IMR-90 (cell line): Measurements from ENCODE around the gene SUGCT.

Source experiments
- CHD1 ChIP-seq: IDR thresholded peaks from 2 replicates; pipeline ENCODE4 v1.6.1; 2012; ENCODE audit warnings: low read depth, low read length, improper control_type of control experiment
- MXI1 ChIP-seq: IDR thresholded peaks from 2 replicates; pipeline ENCODE4 v1.6.1; 2012; ENCODE audit warnings: low read depth, mild to moderate bottlenecking, low read length, moderate library complexity, borderline replicate concordance
- NFE2L2 ChIP-seq: fragments of 150-350 bp; IDR thresholded peaks from 2 replicates; pipeline ENCODE4 v1.6.1; 2016; ENCODE audit warnings: low read depth, mild to moderate bottlenecking, low read length
- POLR2A ChIP-seq: IDR thresholded peaks from 2 replicates; pipeline ENCODE4 v1.6.1; 2012; ENCODE audit warnings: mild to moderate bottlenecking, low read depth, low read length
- SMC3 ChIP-seq: fragments of 150-350 bp; IDR thresholded peaks from 2 replicates; pipeline ENCODE4 v1.6.1; 2016; ENCODE audit warnings: low read depth, mild to moderate bottlenecking, antibody characterized with exemption, low read length, moderate library complexity
- TF ChIP-seq, protein P1 (sequence below): conservative IDR thresholded peaks from 2 replicates; pipeline ENCODE4 v1.5.1; 2012; ENCODE audit warnings: mild to moderate bottlenecking, low read depth, low read length, improper control_type of control experiment

DNA sequence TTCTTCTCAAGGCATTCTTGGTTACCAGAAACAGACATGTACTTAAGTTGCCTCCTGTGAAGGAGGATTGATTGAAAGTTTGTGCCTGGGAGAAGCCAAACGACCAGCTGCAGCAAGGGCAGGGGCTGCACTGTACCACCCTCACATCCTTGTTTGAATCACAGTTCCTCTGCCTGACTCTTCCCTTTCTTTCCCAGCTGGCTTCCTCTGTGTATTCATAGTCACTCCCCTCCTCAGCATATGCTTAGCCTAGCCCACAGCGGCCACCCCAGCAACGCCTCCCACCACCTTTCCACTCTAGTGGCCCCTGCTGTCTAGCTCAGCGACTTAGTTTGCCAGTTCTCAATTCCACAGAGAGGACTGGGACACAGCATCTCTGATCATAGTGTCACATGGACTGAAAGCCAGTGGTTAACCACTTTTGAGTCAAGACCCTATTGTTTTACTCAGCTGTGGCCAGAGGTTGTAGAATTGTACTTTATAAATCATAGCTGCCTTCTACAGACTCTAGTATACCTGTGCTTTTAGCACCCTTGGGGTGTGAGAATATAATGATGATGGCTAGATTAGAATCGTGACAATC, 643.0 kb downstream of the SUGCT start:
- TF ChIP-seq, protein P1, sequence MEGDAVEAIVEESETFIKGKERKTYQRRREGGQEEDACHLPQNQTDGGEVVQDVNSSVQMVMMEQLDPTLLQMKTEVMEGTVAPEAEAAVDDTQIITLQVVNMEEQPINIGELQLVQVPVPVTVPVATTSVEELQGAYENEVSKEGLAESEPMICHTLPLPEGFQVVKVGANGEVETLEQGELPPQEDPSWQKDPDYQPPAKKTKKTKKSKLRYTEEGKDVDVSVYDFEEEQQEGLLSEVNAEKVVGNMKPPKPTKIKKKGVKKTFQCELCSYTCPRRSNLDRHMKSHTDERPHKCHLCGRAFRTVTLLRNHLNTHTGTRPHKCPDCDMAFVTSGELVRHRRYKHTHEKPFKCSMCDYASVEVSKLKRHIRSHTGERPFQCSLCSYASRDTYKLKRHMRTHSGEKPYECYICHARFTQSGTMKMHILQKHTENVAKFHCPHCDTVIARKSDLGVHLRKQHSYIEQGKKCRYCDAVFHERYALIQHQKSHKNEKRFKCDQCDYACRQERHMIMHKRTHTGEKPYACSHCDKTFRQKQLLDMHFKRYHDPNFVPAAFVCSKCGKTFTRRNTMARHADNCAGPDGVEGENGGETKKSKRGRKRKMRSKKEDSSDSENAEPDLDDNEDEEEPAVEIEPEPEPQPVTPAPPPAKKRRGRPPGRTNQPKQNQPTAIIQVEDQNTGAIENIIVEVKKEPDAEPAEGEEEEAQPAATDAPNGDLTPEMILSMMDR, result no peak
- TF ChIP-seq SMC3 (no peak), NFE2L2 (no peak), MXI1 (no peak), CHD1 (no peak), POLR2A (no peak)
